ENCODE results near the gene FCGR3B. TPM values are rescaled to one million over a fixed set of nuclear protein-coding genes. Genes with fewer than 3 reads are reported as not detected.
A peak's percentile ranks its signal among the peaks of the same experiment; 100 is the strongest.
"Not testable (repeated sequence)": the region's sequence is repeated elsewhere in the genome, so short reads cannot be mapped to it uniquely, and the experiment has no call there.

Gene FCGR3B
- total RNA-seq, 2 donors from 2014 or later = 0.37 TPM; not detected in 1

DNA sequence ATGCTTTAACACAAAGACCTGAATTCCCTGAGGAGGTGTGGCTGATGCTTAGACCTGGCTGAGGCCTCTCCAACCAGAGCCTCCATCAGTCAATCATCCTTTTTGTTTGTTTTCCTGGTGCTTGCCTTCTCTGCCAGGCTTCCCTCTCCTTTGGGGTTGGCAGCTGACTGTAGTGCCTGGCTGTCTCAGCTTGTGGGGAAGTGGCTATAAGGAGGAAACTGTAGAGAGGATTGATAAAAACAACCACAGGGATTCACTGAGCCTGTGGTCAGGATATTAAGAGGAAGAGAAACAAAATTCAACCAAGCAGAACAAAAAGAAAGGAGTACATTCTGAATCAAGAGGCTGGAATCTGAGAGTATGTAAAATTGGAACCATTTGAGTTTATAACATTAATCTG, 27.5 kb upstream of the FCGR3B start:
- not testable (repeated sequence) for H3K4me3 Mint-ChIP-seq; H3K27ac Mint-ChIP-seq; H3K9me3 ChIP-seq (ENCODE audit: control insufficient read depth, low read length, poor library complexity, severe bottlenecking); ATAC-seq; H3K36me3 Mint-ChIP-seq (ENCODE audit: low read depth); DNase-seq; H3K4me1 Mint-ChIP-seq
- H3K27me3 Mint-ChIP-seq = peaks cover 12% of the 10 kb centered on the region

DNA sequence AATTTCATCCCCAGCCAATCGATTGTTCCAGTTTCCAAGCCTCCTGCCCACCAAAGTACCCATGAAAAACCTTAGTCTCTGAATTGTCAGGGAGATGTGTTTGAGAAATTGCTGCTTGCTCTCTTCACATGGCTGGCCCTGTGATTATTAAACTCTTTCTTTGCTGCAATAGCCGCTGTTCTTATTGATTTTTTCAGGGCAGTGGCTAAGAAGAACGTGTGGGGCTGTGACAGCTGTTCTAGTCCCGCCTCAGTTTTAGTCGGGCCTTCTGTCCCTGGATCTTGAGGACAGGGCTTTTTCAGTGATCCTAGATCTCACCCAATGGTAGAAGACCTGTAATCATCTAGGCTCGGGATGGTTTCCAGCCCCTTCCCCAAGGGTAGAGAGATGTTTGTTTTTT, 23.0 kb upstream of the FCGR3B start:
- peaks cover 12% of the 10 kb centered on the region for H3K27me3 Mint-ChIP-seq
- ATAC-seq; H3K4me1 Mint-ChIP-seq; H3K9me3 ChIP-seq (ENCODE audit: control insufficient read depth, low read length, poor library complexity, severe bottlenecking); H3K4me3 Mint-ChIP-seq; H3K27ac Mint-ChIP-seq; H3K36me3 Mint-ChIP-seq (ENCODE audit: low read depth); DNase-seq: not testable (repeated sequence)

DNA sequence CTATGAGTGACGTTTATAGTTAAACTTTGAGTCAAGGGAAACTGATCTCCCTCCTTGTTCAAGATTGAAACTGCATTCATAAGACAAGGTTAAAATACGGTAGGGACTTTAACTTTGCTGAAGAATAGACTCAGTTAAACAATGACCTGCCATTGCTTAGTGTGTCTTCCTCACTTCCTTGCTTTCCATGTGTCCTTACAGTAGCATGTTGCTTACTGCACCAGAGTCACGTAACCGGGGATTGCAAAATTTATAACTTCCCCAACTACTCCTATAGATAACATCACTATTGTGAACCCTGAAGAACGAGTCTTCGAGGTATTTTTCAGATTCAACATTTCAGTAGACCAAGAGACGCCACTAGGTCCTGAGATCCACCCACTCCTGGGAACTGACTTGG, 22.6 kb upstream of the FCGR3B start:
- DNase-seq; H3K9me3 ChIP-seq (ENCODE audit: control insufficient read depth, low read length, poor library complexity, severe bottlenecking); H3K27ac Mint-ChIP-seq; ATAC-seq; H3K4me1 Mint-ChIP-seq; H3K4me3 Mint-ChIP-seq; H3K36me3 Mint-ChIP-seq (ENCODE audit: low read depth): not testable (repeated sequence)
- H3K27me3 Mint-ChIP-seq = peaks cover 12% of the 10 kb centered on the region

DNA sequence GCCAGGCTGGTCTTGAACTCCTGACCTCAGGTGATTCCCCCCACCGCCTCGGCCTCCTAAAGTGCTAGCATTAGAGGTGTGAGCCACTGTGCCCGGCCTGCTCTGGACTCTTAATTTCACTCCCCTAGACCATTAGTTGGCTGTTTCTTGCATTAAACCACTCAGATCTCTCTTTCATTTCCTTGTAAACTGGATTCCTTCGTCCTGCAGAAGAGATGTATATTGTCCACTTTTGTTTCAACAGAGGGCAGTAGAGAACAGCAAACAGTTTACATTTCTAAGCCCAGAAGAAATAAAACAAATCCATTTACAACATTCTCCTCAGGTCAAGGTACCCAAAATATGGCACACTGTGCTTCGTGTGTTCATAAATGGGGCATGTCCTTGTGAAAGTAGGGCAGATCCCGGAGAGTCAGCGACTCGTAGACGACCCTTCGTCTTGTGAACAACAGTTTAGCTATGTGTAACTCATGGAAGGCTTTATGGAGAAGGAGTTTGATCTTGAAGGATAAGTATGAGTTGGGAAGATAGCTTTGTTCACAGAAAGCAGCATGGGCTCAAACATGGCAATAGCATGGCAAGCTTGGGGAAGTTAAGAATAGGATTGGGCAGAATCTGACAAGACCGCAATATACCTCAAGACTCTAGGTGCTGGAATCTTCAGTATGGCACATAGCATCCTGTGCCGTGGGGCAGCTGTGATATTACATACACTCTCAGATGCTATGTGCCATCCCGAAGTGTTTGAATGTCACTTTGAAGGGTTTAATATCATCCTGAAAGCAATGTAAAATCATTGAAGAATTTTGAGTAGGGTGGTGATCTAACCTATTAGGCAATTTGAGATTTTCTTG, 16.8 kb upstream of the FCGR3B start:
- not testable (repeated sequence) for H3K9me3 ChIP-seq (ENCODE audit: control insufficient read depth, low read length, poor library complexity, severe bottlenecking); H3K36me3 Mint-ChIP-seq (ENCODE audit: low read depth); DNase-seq; H3K4me3 Mint-ChIP-seq; H3K27me3 Mint-ChIP-seq; H3K4me1 Mint-ChIP-seq; H3K27ac Mint-ChIP-seq
- peak; percentile 52 for ATAC-seq

DNA sequence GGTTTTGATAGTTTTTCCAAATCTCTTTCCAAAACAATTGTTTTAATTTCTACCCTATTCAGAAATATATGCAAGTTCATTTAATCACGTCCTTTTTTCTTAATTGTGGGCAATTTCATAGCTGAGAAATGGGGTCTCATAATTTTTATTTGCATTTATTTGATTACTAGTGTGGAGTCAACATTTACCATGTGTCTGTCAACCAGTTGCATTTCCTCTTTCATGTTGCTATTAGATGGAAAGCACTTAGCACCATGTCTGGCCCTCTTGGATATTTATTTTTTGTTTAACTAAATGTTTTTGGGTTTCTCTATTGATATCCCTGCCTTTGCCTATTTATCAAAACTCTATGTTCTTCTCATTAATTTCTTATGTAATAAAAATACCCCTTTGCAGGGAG, 13.9 kb upstream of the FCGR3B start:
- H3K4me3 Mint-ChIP-seq; H3K27ac Mint-ChIP-seq; H3K27me3 Mint-ChIP-seq; DNase-seq; ATAC-seq; H3K4me1 Mint-ChIP-seq; H3K36me3 Mint-ChIP-seq (ENCODE audit: low read depth); H3K9me3 ChIP-seq (ENCODE audit: control insufficient read depth, low read length, poor library complexity, severe bottlenecking): not testable (repeated sequence)

GRCh38 chr1:161643481-161644208, 12.7 kb upstream of the FCGR3B start:
- H3K9me3 ChIP-seq (ENCODE audit: control insufficient read depth, low read length, poor library complexity, severe bottlenecking); H3K4me1 Mint-ChIP-seq; H3K27ac Mint-ChIP-seq; H3K27me3 Mint-ChIP-seq; H3K36me3 Mint-ChIP-seq (ENCODE audit: low read depth); ATAC-seq; H3K4me3 Mint-ChIP-seq; DNase-seq: not testable (repeated sequence)

GRCh38 chr1:161642697-161643096, 11.7 kb upstream of the FCGR3B start:
- peak; percentile 50 for ATAC-seq
- H3K4me1 Mint-ChIP-seq; DNase-seq; H3K27me3 Mint-ChIP-seq; H3K36me3 Mint-ChIP-seq (ENCODE audit: low read depth); H3K9me3 ChIP-seq (ENCODE audit: control insufficient read depth, low read length, poor library complexity, severe bottlenecking); H3K27ac Mint-ChIP-seq; H3K4me3 Mint-ChIP-seq: not testable (repeated sequence)

- not testable (repeated sequence) for H3K27ac Mint-ChIP-seq; H3K4me3 Mint-ChIP-seq; H3K4me1 Mint-ChIP-seq; H3K36me3 Mint-ChIP-seq (ENCODE audit: low read depth); H3K27me3 Mint-ChIP-seq; H3K9me3 ChIP-seq (ENCODE audit: control insufficient read depth, low read length, poor library complexity, severe bottlenecking); ATAC-seq; DNase-seq
Measured at GRCh38 chr1:161639203-161639602, 8.2 kb upstream of the FCGR3B start.

GRCh38 chr1:161638251-161638993, 7.4 kb upstream of the FCGR3B start:
- DNase-seq; H3K36me3 Mint-ChIP-seq (ENCODE audit: low read depth); H3K4me1 Mint-ChIP-seq; H3K9me3 ChIP-seq (ENCODE audit: control insufficient read depth, low read length, poor library complexity, severe bottlenecking); ATAC-seq; H3K27ac Mint-ChIP-seq; H3K4me3 Mint-ChIP-seq; H3K27me3 Mint-ChIP-seq: not testable (repeated sequence)

- not testable (repeated sequence) for H3K4me3 Mint-ChIP-seq; H3K36me3 Mint-ChIP-seq (ENCODE audit: low read depth); DNase-seq; H3K9me3 ChIP-seq (ENCODE audit: control insufficient read depth, low read length, poor library complexity, severe bottlenecking); H3K27me3 Mint-ChIP-seq; H3K27ac Mint-ChIP-seq; ATAC-seq; H3K4me1 Mint-ChIP-seq
Measured at GRCh38 chr1:161636976-161637375, 6.0 kb upstream of the FCGR3B start.

DNA sequence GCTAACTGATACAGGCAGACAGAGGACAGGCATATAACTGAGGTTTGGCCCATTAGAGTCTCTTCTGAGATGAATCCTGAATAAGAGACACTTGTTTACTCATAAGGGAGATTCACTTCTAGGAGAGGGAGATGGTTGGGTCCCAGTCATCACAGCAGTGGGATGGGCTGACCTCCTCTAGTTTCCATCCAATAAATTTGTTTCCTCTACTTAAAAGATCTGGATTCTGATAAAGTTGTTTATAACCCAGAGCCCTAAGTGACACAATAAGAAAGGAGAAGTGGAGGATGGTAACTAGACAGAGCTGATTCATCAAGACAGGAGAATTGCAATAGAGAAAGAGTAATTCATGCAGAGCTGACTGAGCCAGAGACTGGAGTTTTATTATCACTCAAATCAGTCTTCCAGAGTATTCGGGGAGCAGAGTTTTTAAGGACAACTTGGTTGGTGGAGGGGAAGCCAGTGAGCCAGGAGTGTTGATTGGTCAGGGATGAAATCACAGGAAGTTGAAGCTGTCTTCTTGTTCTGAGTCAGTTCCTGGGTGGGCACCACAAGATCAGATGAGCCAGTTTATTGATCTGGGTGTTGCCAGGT, 5.3 kb upstream of the FCGR3B start:
- H3K27ac Mint-ChIP-seq, DNase-seq: not testable (repeated sequence)

DNA sequence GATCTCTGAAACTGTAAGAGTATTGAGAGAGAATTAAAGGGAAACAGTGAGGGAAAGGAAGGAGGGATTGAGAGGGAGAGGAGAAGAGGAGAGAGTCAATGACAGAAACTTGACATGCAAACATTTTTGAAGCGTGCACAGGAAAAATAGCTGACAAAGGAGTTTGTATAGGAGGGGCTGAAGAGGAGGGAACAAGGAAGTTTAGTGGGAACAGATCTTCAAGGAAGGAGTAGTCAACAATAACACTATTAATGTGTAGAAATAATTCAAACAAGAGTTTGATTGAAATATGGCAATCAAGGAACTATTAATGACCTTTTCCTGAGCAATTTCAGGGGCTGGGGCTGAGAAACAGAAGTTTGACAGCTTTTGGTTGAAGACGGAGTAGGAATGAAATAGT, 4.0 kb upstream of the FCGR3B start:
- ATAC-seq; H3K27me3 Mint-ChIP-seq; H3K4me1 Mint-ChIP-seq; H3K9me3 ChIP-seq (ENCODE audit: control insufficient read depth, low read length, poor library complexity, severe bottlenecking); H3K36me3 Mint-ChIP-seq (ENCODE audit: low read depth); DNase-seq; H3K27ac Mint-ChIP-seq; H3K4me3 Mint-ChIP-seq: not testable (repeated sequence)

More for the DNA sequence above, 5.3 kb upstream of the FCGR3B start:
- not testable (repeated sequence) for H3K9me3 ChIP-seq (ENCODE audit: control insufficient read depth, low read length, poor library complexity, severe bottlenecking); H3K27me3 Mint-ChIP-seq; H3K4me1 Mint-ChIP-seq; ATAC-seq; H3K36me3 Mint-ChIP-seq (ENCODE audit: low read depth); H3K4me3 Mint-ChIP-seq

DNA sequence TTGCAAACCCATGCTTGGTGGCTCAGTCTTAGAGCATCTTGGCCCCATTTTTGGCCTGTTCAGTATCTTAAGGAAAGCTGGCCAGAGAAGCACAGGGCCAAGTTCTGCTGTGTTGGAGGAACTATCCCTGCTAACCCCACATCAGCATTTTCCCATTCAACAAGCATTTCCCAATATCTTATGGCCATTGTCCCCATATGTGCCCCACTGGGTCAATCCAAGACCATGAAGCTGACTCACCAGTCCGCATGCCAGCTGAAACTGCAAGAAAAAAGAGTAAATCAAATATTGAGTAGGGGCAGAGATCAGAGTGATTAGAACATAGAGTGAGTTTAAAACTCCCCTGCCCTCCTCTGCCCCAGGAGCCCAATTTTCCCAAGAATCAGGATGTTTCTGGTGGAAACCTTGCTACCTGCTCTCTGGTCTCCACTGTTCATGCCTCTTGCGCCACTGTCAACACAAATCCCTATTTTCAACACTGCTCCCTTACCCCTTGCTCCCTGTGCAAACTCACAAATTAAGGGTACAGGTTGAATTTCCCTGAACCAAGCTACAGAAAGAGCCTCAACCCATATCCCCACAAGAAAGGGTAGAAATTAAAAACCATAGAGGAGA, 741 bp downstream of the FCGR3B start:
- not testable (repeated sequence) for DNase-seq; H3K4me1 Mint-ChIP-seq; H3K4me3 Mint-ChIP-seq; ATAC-seq; H3K36me3 Mint-ChIP-seq (ENCODE audit: low read depth); H3K9me3 ChIP-seq (ENCODE audit: control insufficient read depth, low read length, poor library complexity, severe bottlenecking); H3K27me3 Mint-ChIP-seq; H3K27ac Mint-ChIP-seq
